D721Med (cell line): Measurements from ENCODE around the gene ST14.

Experiments used
- DNase-seq: peaks from one replicate; pipeline ENCODE4 v3.0.0; 2011; ENCODE audit warnings: low spot score; ENCODE audit not compliant: insufficient read length
- FAIRE-seq: peaks from 2 replicates; lab custom pipeline; 2011; peaks lifted over from hg19 to GRCh38; lab: Jason Lieb, UNC
- CTCF ChIP-seq: IDR thresholded peaks from 2 replicates; pipeline ENCODE4 v1.5.1; 2012; ENCODE audit warnings: mild to moderate bottlenecking, control low read depth; ENCODE audit not compliant: insufficient read depth; ENCODE audit errors: missing control alignments

The ST14 gene

DNA sequence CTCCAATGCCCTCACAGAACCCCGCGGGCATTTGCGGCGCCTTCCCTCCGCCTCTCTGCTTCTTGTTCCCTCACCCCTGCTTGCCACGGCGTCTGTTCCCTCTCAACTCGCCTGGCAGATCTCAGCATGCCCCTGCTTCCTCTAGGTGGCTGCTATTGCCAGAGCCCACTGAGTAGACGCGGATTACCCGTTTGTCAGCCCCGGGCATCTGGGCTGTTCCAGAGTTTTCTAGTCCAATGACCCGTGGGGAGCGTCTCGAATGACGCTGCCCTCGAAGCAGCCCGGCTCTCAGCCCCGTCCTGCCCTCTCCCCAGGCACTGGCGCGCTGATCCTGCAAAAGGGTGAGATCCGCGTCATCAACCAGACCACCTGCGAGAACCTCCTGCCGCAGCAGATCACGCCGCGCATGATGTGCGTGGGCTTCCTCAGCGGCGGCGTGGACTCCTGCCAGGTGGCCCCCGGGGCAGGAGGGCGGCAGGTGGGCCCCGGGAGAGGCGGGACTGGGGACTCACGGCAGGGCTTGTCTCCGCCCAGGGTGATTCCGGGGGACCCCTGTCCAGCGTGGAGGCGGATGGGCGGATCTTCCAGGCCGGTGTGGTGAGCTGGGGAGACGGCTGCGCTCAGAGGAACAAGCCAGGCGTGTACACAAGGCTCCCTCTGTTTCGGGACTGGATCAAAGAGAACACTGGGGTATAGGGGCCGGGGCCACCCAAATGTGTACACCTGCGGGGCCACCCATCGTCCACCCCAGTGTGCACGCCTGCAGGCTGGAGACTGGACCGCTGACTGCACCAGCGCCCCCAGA is 49.7 kb downstream of the ST14 start:
- no peak for TF ChIP-seq CTCF
- FAIRE-seq, result no peak
- no peak for DNase-seq

DNA sequence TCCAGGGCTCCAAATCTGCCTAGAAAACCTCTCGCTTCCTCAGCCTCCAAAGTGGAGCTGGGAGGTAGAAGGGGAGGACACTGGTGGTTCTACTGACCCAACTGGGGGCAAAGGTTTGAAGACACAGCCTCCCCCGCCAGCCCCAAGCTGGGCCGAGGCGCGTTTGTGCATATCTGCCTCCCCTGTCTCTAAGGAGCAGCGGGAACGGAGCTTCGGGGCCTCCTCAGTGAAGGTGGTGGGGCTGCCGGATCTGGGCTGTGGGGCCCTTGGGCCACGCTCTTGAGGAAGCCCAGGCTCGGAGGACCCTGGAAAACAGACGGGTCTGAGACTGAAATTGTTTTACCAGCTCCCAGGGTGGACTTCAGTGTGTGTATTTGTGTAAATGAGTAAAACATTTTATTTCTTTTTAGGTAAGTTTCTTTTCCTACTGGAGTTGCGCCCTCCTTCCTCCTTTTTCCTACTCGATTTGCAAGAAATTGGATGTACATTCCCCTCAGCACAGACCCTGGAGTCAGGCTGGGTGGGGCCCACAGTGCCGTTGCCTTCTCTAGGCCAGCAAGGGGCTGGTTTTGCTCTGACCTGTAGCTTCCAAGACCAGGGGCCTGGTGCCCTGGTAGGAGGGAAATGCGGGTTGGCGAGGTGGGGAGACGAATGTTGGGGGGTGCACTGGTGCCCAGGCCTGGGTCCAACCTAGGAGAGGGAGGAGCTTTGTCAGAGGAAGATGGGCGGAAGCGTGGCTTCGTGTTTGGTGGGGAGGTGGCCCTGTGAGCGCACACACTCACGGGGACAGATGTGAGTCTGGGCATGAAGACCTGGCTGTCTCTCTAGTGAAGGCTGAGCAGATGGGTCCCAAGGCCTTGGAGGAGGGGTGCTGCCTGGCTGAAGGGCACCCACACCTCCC is 50.6 kb downstream of the ST14 start:
- FAIRE-seq, result no peak

DNA sequence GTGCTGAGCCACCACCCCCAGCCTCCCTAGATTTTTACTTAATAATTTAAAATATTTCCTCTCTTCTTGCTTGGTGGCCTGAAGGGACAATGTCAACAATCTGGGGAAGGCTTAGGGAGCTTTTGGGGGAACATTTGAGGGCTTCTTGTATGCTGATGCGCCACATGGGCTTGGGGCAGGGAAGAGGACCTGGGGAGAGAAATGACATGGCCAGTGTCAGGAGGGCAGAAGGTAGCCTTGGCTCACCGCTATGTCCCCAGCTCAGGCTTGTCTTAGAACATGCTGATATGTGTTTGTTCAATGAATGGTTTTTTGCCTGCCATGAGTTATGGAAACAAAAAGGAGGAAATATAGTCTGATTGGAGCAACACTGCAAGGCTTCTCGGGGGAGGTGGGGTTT is 51.6 kb downstream of the ST14 start:
- no peak for TF ChIP-seq CTCF
- DNase-seq, result no peak
- no peak for FAIRE-seq

More for the DNA sequence above, 50.6 kb downstream of the ST14 start:
- TF ChIP-seq CTCF, result no peak
- no peak for DNase-seq

- DNase-seq (no peak), FAIRE-seq (no peak)
- TF ChIP-seq CTCF, result no peak
These were observed 52.3 kb downstream of the ST14 start for GRCh38 chr11:130211781-130212401.

- DNase-seq (no peak), FAIRE-seq (no peak)
- TF ChIP-seq CTCF, result no peak
These were observed 52.9 kb downstream of the ST14 start for GRCh38 chr11:130212431-130212961.

DNA sequence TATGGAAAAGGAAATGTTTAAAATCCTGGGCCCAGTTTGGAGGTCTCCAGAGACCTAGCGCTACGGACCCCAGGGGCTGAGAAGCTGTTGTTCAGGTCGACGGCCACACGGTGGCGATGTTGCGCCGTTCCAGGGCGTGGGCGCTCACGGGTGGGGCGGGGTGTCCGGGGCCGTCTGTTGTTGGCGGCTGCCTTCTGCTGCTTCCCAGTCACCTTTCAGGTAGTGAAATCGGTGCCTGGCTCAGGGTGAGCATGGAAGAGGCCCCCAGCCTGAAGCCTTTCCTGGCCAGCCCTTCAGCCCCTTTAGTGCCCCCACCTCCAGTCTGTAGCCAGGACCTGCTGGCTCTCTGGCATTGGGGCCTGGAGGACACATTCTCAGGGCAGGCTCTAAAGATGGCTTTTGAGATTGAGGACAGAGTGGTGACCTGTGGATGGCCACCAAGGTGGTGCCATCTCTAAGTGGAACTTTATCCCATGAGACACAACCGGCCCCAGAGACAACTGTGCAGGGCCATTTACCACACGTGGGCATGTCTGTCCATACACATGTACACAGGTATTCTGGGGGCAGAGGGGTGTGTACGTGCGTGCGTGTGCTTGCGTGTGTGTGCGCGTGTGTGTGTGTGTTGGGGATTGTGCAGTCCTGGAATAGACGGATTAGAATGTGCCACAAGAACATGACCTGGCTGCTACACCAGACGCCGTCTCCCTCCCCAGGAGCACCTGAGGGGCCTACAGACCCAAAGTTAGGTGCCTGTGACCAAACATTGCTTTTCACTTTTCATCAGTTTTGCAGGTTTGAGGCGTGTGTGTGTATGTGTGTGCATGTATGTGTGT is 53.8 kb downstream of the ST14 start:
- peak; percentile 77 for DNase-seq
- peak; percentile 86 for TF ChIP-seq CTCF
- no peak for FAIRE-seq
